H9 (cell line): ENCODE results near the gene DPH7. TPM values are rescaled to one million over a fixed set of nuclear protein-coding genes. Genes with fewer than 3 reads are reported as not detected.

Source experiments
- DNase-seq: peaks from one replicate; pipeline ENCODE4 v3.0.0-alpha.2; 2017
- H2AFZ ChIP-seq: one replicate; pipeline ENCODE4 v1.6.1; 2013; ENCODE audit warnings: mild to moderate bottlenecking, low read length, control low read depth, moderate library complexity
- H2AK5ac ChIP-seq: 2 replicates; pipeline ENCODE4 v1.6.1; 2013; ENCODE audit warnings: low read length, control low read depth, mixed read lengths; ENCODE audit not compliant: insufficient read length
- H2BK120ac ChIP-seq: one replicate; pipeline ENCODE4 v1.6.1; 2013; ENCODE audit warnings: low read depth, mild to moderate bottlenecking, low read length, control low read depth, inconsistent platforms; ENCODE audit not compliant: poor library complexity, severe bottlenecking
- H2BK12ac ChIP-seq: 2 replicates; pipeline ENCODE4 v1.6.1; 2013; ENCODE audit warnings: low read length, control low read depth, mixed read lengths, low read depth; ENCODE audit not compliant: insufficient read length
- H2BK15ac ChIP-seq: 2 replicates; pipeline ENCODE4 v1.6.1; 2013; ENCODE audit warnings: low read depth, low read length, control low read depth
- H2BK20ac ChIP-seq: one replicate; pipeline ENCODE4 v1.6.1; 2013; ENCODE audit warnings: low read depth, mild to moderate bottlenecking, low read length, control low read depth, inconsistent platforms; ENCODE audit not compliant: poor library complexity, severe bottlenecking
- H2BK5ac ChIP-seq: 2 replicates; pipeline ENCODE4 v1.6.1; 2013; ENCODE audit warnings: low read length, control low read depth, mixed read lengths; ENCODE audit not compliant: insufficient read length
- H3K14ac ChIP-seq: 2 replicates; pipeline ENCODE4 v1.6.1; 2013; ENCODE audit warnings: low read length, control low read depth; ENCODE audit not compliant: insufficient read depth
- H3K18ac ChIP-seq: 2 replicates; pipeline ENCODE4 v1.6.1; 2013; ENCODE audit warnings: low read depth, mild to moderate bottlenecking, mixed read lengths, low read length, control low read depth; ENCODE audit not compliant: insufficient read length
- H3K23ac ChIP-seq: 2 replicates; pipeline ENCODE4 v1.6.1; 2013; ENCODE audit warnings: low read length, control low read depth, mixed read lengths, low read depth; ENCODE audit not compliant: insufficient read length
- H3K23me2 ChIP-seq: 2 replicates; pipeline ENCODE4 v1.6.1; 2013; ENCODE audit warnings: low read depth, mild to moderate bottlenecking, mixed read lengths, low read length, control low read depth; ENCODE audit not compliant: insufficient read length, poor library complexity, severe bottlenecking
- H3K27ac ChIP-seq: 2 replicates; pipeline ENCODE4 v1.5.1; 2013; ENCODE audit warnings: low read length, control low read depth, mixed read lengths, low read depth; ENCODE audit not compliant: insufficient read length
- H3K27me3 ChIP-seq: 2 replicates; pipeline ENCODE4 v1.6.1; 2013; ENCODE audit warnings: low read length, control low read depth, inconsistent platforms; ENCODE audit not compliant: insufficient read depth
- H3K4ac ChIP-seq: 2 replicates; pipeline ENCODE4 v1.6.1; 2013; ENCODE audit warnings: low read depth, mild to moderate bottlenecking, control low read depth, inconsistent platforms, low read length, moderate library complexity
- H3K4me1 ChIP-seq: 2 replicates; pipeline ENCODE4 v1.6.1; 2013; ENCODE audit warnings: low read length, control low read depth, inconsistent platforms; ENCODE audit not compliant: insufficient read depth
- H3K4me2 ChIP-seq: 2 replicates; pipeline ENCODE4 v1.6.1; 2013; ENCODE audit warnings: low read length, control low read depth, mixed read lengths; ENCODE audit not compliant: insufficient read length, insufficient read depth
- H3K56ac ChIP-seq: 2 replicates; pipeline ENCODE4 v1.6.1; 2013; ENCODE audit warnings: low read depth, mild to moderate bottlenecking, mixed read lengths, low read length, control low read depth; ENCODE audit not compliant: insufficient read length
- H3K79me1 ChIP-seq: 2 replicates; pipeline ENCODE4 v1.6.1; 2013; ENCODE audit warnings: low read depth, mild to moderate bottlenecking, moderate library complexity, low read length, control low read depth, inconsistent platforms; ENCODE audit not compliant: insufficient read depth, poor library complexity, severe bottlenecking
- H3K79me2 ChIP-seq: 2 replicates; pipeline ENCODE4 v1.6.1; 2013; ENCODE audit warnings: low read length, control low read depth, inconsistent platforms; ENCODE audit not compliant: insufficient read depth
- H3K9ac ChIP-seq: 2 replicates; pipeline ENCODE4 v1.6.1; 2013; ENCODE audit warnings: low read length, control low read depth, mixed read lengths; ENCODE audit not compliant: insufficient read length; ENCODE audit errors: extremely low read depth
- H3K9me3 ChIP-seq: one replicate; pipeline ENCODE4 v1.6.1; 2013; ENCODE audit warnings: low read depth, low read length, inconsistent platforms; ENCODE audit not compliant: control insufficient read depth
- H3T11ph ChIP-seq: one replicate; pipeline ENCODE4 v1.6.1; 2013; ENCODE audit warnings: mild to moderate bottlenecking, low read length, control low read depth, inconsistent platforms
- H4K20me1 ChIP-seq: one replicate; pipeline ENCODE4 v1.6.1; 2013; ENCODE audit not compliant: control insufficient read depth, insufficient read length, insufficient read depth
- H4K5ac ChIP-seq: 2 replicates; pipeline ENCODE4 v1.6.1; 2013; ENCODE audit warnings: low read depth, mild to moderate bottlenecking, mixed read lengths, low read length, control low read depth; ENCODE audit not compliant: insufficient read length
- H4K8ac ChIP-seq: replicated peaks from 2 replicates; pipeline ENCODE4 v1.6.1; 2013; ENCODE audit warnings: low read length, control low read depth, mixed read lengths, low read depth; ENCODE audit not compliant: insufficient read length
- H4K91ac ChIP-seq: 2 replicates; pipeline ENCODE4 v1.6.1; 2013; ENCODE audit warnings: low read depth, mild to moderate bottlenecking, moderate library complexity, mixed read lengths, low read length, control low read depth; ENCODE audit not compliant: insufficient read length
- H3K27ac Mint-ChIP-seq, 3 experiments: 2 replicates in 2 of 3; 3 replicates in 1 of 3; pipeline ENCODE4 v1.8.0; 2020 to 2021; ENCODE audit warnings: mixed read lengths in 3 of 3, mild to moderate bottlenecking in 1 of 3, moderate library complexity in 1 of 3
- H3K27me3 Mint-ChIP-seq: 2 replicates; pipeline ENCODE4 v1.8.0; 2021; ENCODE audit warnings: low read depth, mild to moderate bottlenecking, moderate library complexity, mixed read lengths
- H3K36me3 Mint-ChIP-seq, 3 experiments: 2 replicates in 2 of 3; 3 replicates in 1 of 3; pipeline ENCODE4 v1.8.0; 2020 to 2021; ENCODE audit warnings: low read depth in 3 of 3, mixed read lengths in 3 of 3; ENCODE audit not compliant: insufficient read depth in 1 of 3
- H3K4me1 Mint-ChIP-seq, 2 experiments: 2 replicates each; pipeline ENCODE4 v1.8.0; 2020; ENCODE audit warnings: mixed read lengths in 2 of 2
- H3K4me3 Mint-ChIP-seq, 2 experiments: 2 replicates in 1 of 2; 3 replicates in 1 of 2; pipeline ENCODE4 v1.8.0; 2020 to 2021; ENCODE audit warnings: mild to moderate bottlenecking in 2 of 2, mixed read lengths in 2 of 2, moderate library complexity in 1 of 2
- H3K9me3 Mint-ChIP-seq, 2 experiments: 2 replicates in 1 of 2; 3 replicates in 1 of 2; pipeline ENCODE4 v1.8.0; 2020; ENCODE audit warnings: mild to moderate bottlenecking in 2 of 2, mixed read lengths in 2 of 2, moderate library complexity in 1 of 2
- WGBS: extraction: QIAGEN DNeasy Blood & Tissue Kit; methylation state at CpG from one replicate; pipeline ENCODE4 v1.1.7; 2013; ENCODE audit warnings: missing lambda C conversion rate, low lambda C conversion rate, mixed read lengths; ENCODE audit not compliant: insufficient read length; ENCODE audit errors: extremely low coverage; 5-methylcytosine and 5-hydroxymethylcytosine counted together
- total RNA-seq: library from RNA; stranded (reverse); gene quantifications from 2 replicates; pipeline ENCODE4 v1.2.1, GENCODE V29; 2021
- TF ChIP-seq, protein P1 (sequence below): fragments of 200-600 bp; sonication (generic); conservative IDR thresholded peaks from 3 replicates; pipeline ENCODE4 v1.8.0; 2021; ENCODE audit warnings: antibody characterized with exemption, mild to moderate bottlenecking

DPH7 gene
- total RNA-seq, 1 experiment from 2014 or later = 51.3 TPM

DNA sequence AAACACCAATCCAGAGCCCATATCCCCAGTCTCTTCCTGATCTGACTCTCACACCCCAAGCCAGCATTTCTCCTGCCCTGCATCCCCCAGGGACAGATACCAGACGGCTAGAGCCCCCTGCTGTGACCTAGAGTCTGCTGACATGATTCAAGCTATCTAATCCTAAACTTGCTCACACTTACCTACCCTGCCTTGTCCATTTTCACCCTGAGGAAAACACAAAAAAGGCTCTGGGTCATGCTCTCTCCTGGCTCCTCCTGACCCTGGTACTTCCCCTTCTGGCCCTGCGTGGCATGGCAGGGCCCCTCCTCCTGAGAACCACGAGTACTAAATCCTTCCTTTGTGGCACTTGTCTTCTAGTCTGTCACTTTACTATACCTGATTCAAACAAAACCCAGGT, 23.9 kb upstream of the DPH7 start:
- Mint-ChIP-seq H3K27ac (peak overlapping the region in 1 of 3 experiments; percentile 5; a peak in 2 of 7 replicates), H3K4me1 (peaks cover 19 to 34% of the 10 kb centered on the region in 2 experiments), H3K4me3 (0 out of 5 replicates have a peak overlapping the region, but pooled peaks of 1 of the 2 experiments have one; percentile 27), H3K9me3 (no peaks in the 10 kb centered on the region), H3K36me3 (no peaks in the 10 kb centered on the region; a peak in 1 of 7 replicates), H3K27me3 (peaks cover 29% of the 10 kb centered on the region)
- H3K14ac ChIP-seq = no peak overlapping the region
- H4K91ac ChIP-seq = no peak overlapping the region
- no peak overlapping the region for H2AFZ ChIP-seq
- H3K27me3 ChIP-seq = no peaks in the 10 kb centered on the region; the same call in 1 of the 2 replicates
- no peaks in the 10 kb centered on the region for H3K79me2 ChIP-seq
- H3K4me1 ChIP-seq = no peaks in the 10 kb centered on the region; the same call in 1 of the 2 replicates
- H3K4ac ChIP-seq = no peak overlapping the region
- H3T11ph ChIP-seq = no peak overlapping the region
- H4K8ac ChIP-seq = no peak overlapping the region
- H2BK15ac ChIP-seq = no peak overlapping the region
- WGBS = no CpG with 5 or more reads among the region's 3 CpGs
- no peak overlapping the region for H2BK12ac ChIP-seq
- no peak overlapping the region for H4K5ac ChIP-seq
- H2AK5ac ChIP-seq = no peak overlapping the region
- H2BK5ac ChIP-seq = no peak overlapping the region
- TF ChIP-seq, protein P1, sequence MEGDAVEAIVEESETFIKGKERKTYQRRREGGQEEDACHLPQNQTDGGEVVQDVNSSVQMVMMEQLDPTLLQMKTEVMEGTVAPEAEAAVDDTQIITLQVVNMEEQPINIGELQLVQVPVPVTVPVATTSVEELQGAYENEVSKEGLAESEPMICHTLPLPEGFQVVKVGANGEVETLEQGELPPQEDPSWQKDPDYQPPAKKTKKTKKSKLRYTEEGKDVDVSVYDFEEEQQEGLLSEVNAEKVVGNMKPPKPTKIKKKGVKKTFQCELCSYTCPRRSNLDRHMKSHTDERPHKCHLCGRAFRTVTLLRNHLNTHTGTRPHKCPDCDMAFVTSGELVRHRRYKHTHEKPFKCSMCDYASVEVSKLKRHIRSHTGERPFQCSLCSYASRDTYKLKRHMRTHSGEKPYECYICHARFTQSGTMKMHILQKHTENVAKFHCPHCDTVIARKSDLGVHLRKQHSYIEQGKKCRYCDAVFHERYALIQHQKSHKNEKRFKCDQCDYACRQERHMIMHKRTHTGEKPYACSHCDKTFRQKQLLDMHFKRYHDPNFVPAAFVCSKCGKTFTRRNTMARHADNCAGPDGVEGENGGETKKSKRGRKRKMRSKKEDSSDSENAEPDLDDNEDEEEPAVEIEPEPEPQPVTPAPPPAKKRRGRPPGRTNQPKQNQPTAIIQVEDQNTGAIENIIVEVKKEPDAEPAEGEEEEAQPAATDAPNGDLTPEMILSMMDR = peak; percentile 32; the same call in 2 of the 3 replicates
- no peak overlapping the region for H3K56ac ChIP-seq
- H4K20me1 ChIP-seq = no peaks in the 10 kb centered on the region
- H3K9me3 ChIP-seq = no peaks in the 10 kb centered on the region
- H3K27ac ChIP-seq = no peak overlapping the region
- no peak overlapping the region for H2BK20ac ChIP-seq
- H2BK120ac ChIP-seq = no peak overlapping the region
- no peak overlapping the region for H3K9ac ChIP-seq
- DNase-seq = no peak
- H3K79me1 ChIP-seq = no peaks in the 10 kb centered on the region
- H3K23ac ChIP-seq = no peak overlapping the region
- H3K18ac ChIP-seq = no peak overlapping the region
- peaks cover 7% of the 10 kb centered on the region for H3K23me2 ChIP-seq
- H3K4me2 ChIP-seq = no peak overlapping the region
